Neural cell (in vitro differentiated cells): ENCODE results near the gene CPSF3. TPM values are rescaled to one million over a fixed set of nuclear protein-coding genes. Genes with fewer than 3 reads are reported as not detected.

ENCODE experiments used
- H2AFZ ChIP-seq: fragments of 200-600, 300-800 bp; sonication (generic), shearing (Covaris generic); 2 replicates; pipeline ENCODE4 v1.6.0; 2014; ENCODE audit warnings: low read depth, mild to moderate bottlenecking, antibody characterized with exemption, low read length, moderate library complexity
- H3F3A ChIP-seq: fragments of 200-600 bp; shearing (Covaris generic); 2 replicates; pipeline ENCODE4 v1.6.1; 2016; ENCODE audit warnings: mild to moderate bottlenecking, moderate library complexity, mixed read lengths, antibody characterized with exemption, low read length; ENCODE audit not compliant: insufficient read depth, poor library complexity, severe bottlenecking
- H3K27ac ChIP-seq: fragments of 200-600, 300-800 bp; sonication (generic), shearing (Covaris generic); 2 replicates; pipeline ENCODE4 v1.5.1; 2014; ENCODE audit warnings: mild to moderate bottlenecking, low read length, moderate library complexity
- H3K27me3 ChIP-seq: fragments of 300-800, 200-600 bp; sonication (generic), shearing (Covaris generic); 2 replicates; pipeline ENCODE4 v1.6.0; 2014; ENCODE audit warnings: mild to moderate bottlenecking, low read depth, low read length, moderate library complexity; ENCODE audit not compliant: insufficient read depth
- H3K36me3 ChIP-seq: fragments of 300-800, 200-600 bp; sonication (generic), shearing (Covaris generic); 2 replicates; pipeline ENCODE4 v1.5.1; 2014; ENCODE audit warnings: mild to moderate bottlenecking, antibody characterized with exemption, low read length, moderate library complexity; ENCODE audit not compliant: insufficient read depth
- H3K4me2 ChIP-seq: fragments of 300-800, 200-600 bp; sonication (generic), shearing (Covaris generic); 2 replicates; pipeline ENCODE4 v1.6.0; 2014; ENCODE audit warnings: mild to moderate bottlenecking, low read length
- H3K4me3 ChIP-seq: fragments of 300-800, 200-600 bp; sonication (generic), shearing (Covaris generic); 2 replicates; pipeline ENCODE4 v1.5.1; 2014; ENCODE audit warnings: mild to moderate bottlenecking, low read length, moderate library complexity
- H3K79me2 ChIP-seq: fragments of 200-600 bp; shearing (Covaris generic); replicated peaks from 2 replicates; pipeline ENCODE4 v1.6.0; 2014; ENCODE audit warnings: mild to moderate bottlenecking, low read length, moderate library complexity; ENCODE audit not compliant: insufficient read depth
- H3K9ac ChIP-seq: fragments of 300-800, 200-600 bp; sonication (generic), shearing (Covaris generic); 2 replicates; pipeline ENCODE4 v1.6.1; 2016; ENCODE audit warnings: mild to moderate bottlenecking, low read length, mixed read lengths
- H3K9me2 ChIP-seq: fragments of 200-600 bp; shearing (Covaris generic); 2 replicates; pipeline ENCODE4 v1.6.1; 2016; ENCODE audit warnings: mild to moderate bottlenecking, low read length, mixed read lengths; ENCODE audit not compliant: insufficient read depth
- H3K9me3 ChIP-seq: fragments of 200-600, 300-800 bp; sonication (generic), shearing (Covaris generic); 2 replicates; pipeline ENCODE4 v1.6.1; 2016; ENCODE audit warnings: mild to moderate bottlenecking, mixed run types, low read length, moderate library complexity, mixed read lengths
- H4K20me1 ChIP-seq: fragments of 200-600 bp; shearing (Covaris generic); 2 replicates; pipeline ENCODE4 v1.6.1; 2016; ENCODE audit warnings: mild to moderate bottlenecking, mixed run types; ENCODE audit not compliant: insufficient read depth
- EP300 ChIP-seq: fragments of 450-650 bp; conservative IDR thresholded peaks from 2 replicates; pipeline ENCODE4 v1.6.1; 2014; ENCODE audit warnings: antibody characterized with exemption, mild to moderate bottlenecking, moderate library complexity; ENCODE audit not compliant: poor library complexity, severe bottlenecking
- EZH2 ChIP-seq: fragments of 200-600, 300-800 bp; shearing (Covaris generic), sonication (generic); IDR thresholded peaks from 2 replicates; pipeline ENCODE4 v1.6.1; 2014; ENCODE audit warnings: antibody characterized with exemption, low read length, borderline replicate concordance, mild to moderate bottlenecking; ENCODE audit not compliant: insufficient read depth, poor library complexity, severe bottlenecking
- MXI1 ChIP-seq: fragments of 450-650 bp; conservative IDR thresholded peaks from 2 replicates; pipeline ENCODE4 v1.6.1; 2014; ENCODE audit warnings: antibody characterized with exemption, mild to moderate bottlenecking; ENCODE audit not compliant: poor library complexity, severe bottlenecking
- POLR2AphosphoS5 ChIP-seq: IDR thresholded peaks from 2 replicates; pipeline ENCODE4 v1.6.1; 2012
- RAD21 ChIP-seq: fragments of 450-650 bp; conservative IDR thresholded peaks from 2 replicates; pipeline ENCODE4 v1.6.1; 2014; ENCODE audit warnings: antibody characterized with exemption, mild to moderate bottlenecking, moderate library complexity
- SMC3 ChIP-seq: fragments of 450-650 bp; conservative IDR thresholded peaks from 2 replicates; pipeline ENCODE4 v1.6.1; 2014; ENCODE audit warnings: antibody characterized with exemption, mild to moderate bottlenecking, moderate library complexity; ENCODE audit not compliant: poor library complexity
- TAF1 ChIP-seq: IDR thresholded peaks from 2 replicates; pipeline ENCODE4 v1.6.1; 2012; ENCODE audit warnings: low read depth
- polyA plus RNA-seq: library from polyadenylated mRNA; depleted of rRNA; stranded (reverse); fragments of >200 nt; gene quantifications from 2 replicates; pipeline ENCODE4 v1.2.3, GENCODE V29; 2014
- TF ChIP-seq, protein P1 (sequence below): fragments of 450-650 bp; IDR thresholded peaks from 2 replicates; pipeline ENCODE4 v1.5.1; 2014; ENCODE audit warnings: antibody characterized with exemption, mild to moderate bottlenecking, moderate library complexity; ENCODE audit not compliant: poor library complexity, severe bottlenecking
- TF ChIP-seq, protein P2 (sequence below): IDR thresholded peaks from 2 replicates; pipeline ENCODE4 v1.6.1; 2012; ENCODE audit warnings: borderline replicate concordance

CPSF3 gene
- polyA plus RNA-seq, 1 donor from 2014 or later, result 56.0 TPM

DNA sequence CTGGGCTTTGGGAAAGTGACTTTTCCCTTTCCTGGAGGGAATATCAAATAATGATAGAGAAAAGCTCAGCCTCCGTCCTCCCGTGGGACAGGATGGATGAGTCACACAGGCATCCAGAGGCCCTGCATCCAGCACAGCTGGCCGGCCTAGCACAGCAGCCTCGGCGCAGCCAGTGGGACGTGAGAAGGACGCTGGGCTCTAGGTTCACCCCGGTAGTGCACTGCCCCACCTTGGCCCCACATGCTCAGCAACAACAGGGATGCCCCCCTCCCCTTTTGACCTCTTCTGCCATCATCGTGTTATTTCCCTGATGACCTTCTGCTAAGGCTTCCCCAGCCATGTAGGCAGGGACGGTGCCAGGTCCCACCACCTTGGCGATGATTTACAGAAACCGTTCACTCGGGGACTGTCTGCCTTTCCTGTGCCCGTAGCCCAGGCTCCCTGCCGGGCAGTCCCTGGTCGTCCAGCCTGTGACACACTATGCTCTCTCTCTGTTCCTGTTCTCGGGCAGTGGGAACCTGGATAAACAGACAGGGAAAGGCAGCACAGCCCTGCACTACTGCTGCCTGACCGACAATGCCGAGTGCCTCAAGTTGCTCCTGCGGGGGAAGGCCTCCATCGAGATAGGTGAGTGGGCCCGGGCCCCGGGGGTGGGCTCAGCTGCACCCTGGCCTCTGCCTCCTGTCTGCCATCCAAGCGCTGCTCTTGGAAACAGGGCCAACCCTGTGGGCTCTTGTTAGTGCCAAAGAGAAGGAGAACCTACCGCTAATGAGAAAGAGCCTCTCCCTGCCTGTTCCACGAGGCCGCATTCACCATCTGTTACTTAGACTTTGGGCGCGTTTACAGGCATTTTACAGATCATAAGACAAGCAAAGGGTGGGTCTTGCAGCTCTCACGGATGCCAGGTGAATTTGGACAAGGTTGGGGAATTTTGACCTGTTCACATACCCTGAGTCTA, 44.7 kb upstream of the CPSF3 start:
- no peak overlapping the region for H3K9ac ChIP-seq
- no peaks in the 10 kb centered on the region for H4K20me1 ChIP-seq
- no peaks in the 10 kb centered on the region for H3K27me3 ChIP-seq
- no peaks in the 10 kb centered on the region for H3K9me3 ChIP-seq
- no peak overlapping the region for H3K27ac ChIP-seq
- no peaks in the 10 kb centered on the region for H3K9me2 ChIP-seq
- H3K4me3 ChIP-seq, result no peak overlapping the region
- H3K4me2 ChIP-seq, result no peak overlapping the region
- H3K79me2 ChIP-seq, result no peaks in the 10 kb centered on the region
- TF ChIP-seq EP300 (no peak), TAF1 (no peak), RAD21 (no peak), SMC3 (no peak), POLR2AphosphoS5 (no peak), EZH2 (no peak), MXI1 (no peak)
- TF ChIP-seq, protein P1, sequence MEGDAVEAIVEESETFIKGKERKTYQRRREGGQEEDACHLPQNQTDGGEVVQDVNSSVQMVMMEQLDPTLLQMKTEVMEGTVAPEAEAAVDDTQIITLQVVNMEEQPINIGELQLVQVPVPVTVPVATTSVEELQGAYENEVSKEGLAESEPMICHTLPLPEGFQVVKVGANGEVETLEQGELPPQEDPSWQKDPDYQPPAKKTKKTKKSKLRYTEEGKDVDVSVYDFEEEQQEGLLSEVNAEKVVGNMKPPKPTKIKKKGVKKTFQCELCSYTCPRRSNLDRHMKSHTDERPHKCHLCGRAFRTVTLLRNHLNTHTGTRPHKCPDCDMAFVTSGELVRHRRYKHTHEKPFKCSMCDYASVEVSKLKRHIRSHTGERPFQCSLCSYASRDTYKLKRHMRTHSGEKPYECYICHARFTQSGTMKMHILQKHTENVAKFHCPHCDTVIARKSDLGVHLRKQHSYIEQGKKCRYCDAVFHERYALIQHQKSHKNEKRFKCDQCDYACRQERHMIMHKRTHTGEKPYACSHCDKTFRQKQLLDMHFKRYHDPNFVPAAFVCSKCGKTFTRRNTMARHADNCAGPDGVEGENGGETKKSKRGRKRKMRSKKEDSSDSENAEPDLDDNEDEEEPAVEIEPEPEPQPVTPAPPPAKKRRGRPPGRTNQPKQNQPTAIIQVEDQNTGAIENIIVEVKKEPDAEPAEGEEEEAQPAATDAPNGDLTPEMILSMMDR, result no peak
- TF ChIP-seq, protein P2, sequence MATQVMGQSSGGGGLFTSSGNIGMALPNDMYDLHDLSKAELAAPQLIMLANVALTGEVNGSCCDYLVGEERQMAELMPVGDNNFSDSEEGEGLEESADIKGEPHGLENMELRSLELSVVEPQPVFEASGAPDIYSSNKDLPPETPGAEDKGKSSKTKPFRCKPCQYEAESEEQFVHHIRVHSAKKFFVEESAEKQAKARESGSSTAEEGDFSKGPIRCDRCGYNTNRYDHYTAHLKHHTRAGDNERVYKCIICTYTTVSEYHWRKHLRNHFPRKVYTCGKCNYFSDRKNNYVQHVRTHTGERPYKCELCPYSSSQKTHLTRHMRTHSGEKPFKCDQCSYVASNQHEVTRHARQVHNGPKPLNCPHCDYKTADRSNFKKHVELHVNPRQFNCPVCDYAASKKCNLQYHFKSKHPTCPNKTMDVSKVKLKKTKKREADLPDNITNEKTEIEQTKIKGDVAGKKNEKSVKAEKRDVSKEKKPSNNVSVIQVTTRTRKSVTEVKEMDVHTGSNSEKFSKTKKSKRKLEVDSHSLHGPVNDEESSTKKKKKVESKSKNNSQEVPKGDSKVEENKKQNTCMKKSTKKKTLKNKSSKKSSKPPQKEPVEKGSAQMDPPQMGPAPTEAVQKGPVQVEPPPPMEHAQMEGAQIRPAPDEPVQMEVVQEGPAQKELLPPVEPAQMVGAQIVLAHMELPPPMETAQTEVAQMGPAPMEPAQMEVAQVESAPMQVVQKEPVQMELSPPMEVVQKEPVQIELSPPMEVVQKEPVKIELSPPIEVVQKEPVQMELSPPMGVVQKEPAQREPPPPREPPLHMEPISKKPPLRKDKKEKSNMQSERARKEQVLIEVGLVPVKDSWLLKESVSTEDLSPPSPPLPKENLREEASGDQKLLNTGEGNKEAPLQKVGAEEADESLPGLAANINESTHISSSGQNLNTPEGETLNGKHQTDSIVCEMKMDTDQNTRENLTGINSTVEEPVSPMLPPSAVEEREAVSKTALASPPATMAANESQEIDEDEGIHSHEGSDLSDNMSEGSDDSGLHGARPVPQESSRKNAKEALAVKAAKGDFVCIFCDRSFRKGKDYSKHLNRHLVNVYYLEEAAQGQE, result no peak
- no peaks in the 10 kb centered on the region for H3K36me3 ChIP-seq
- H2AFZ ChIP-seq, result no peak overlapping the region
- no peaks in the 10 kb centered on the region for H3F3A ChIP-seq

DNA sequence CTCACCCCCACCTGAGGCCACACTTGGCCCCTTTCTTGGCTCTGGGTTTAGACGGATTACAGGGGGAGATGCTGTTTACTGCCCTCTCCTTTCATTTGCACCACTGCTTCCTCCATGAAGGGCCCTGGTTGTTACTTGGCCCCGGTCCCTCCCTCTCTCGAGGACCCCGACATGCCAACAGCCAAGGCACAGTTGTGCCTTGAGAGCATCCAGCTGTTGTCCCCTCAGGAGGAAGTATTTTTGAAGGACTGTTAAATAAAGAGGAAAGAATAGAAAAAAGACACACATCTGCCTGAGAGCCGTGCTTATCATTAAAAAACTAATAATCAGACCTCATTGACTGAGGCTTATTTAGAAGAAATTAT, 44.1 kb upstream of the CPSF3 start:
- H3F3A ChIP-seq, result no peaks in the 10 kb centered on the region
- no peaks in the 10 kb centered on the region for H3K36me3 ChIP-seq
- no peak overlapping the region for H3K4me2 ChIP-seq
- H3K9ac ChIP-seq, result no peak overlapping the region
- H3K4me3 ChIP-seq, result no peak overlapping the region
- no peaks in the 10 kb centered on the region for H4K20me1 ChIP-seq
- H3K27ac ChIP-seq, result no peak overlapping the region
- no peak overlapping the region for H2AFZ ChIP-seq
- no peaks in the 10 kb centered on the region for H3K9me3 ChIP-seq
- no peaks in the 10 kb centered on the region for H3K9me2 ChIP-seq
- no peaks in the 10 kb centered on the region for H3K79me2 ChIP-seq
- TF ChIP-seq POLR2AphosphoS5, result no peak
- TF ChIP-seq TAF1, result no peak
- no peak for TF ChIP-seq EZH2
- TF ChIP-seq RAD21, result no peak
- TF ChIP-seq MXI1, result no peak
- TF ChIP-seq, protein P2, result no peak
- TF ChIP-seq EP300, result no peak
- TF ChIP-seq, protein P1, result no peak
- no peak for TF ChIP-seq SMC3
- no peaks in the 10 kb centered on the region for H3K27me3 ChIP-seq
